Cardiac muscle cell (in vitro differentiated cells and primary cell): Measurements from ENCODE around the gene DRG2. TPM values are rescaled to one million over a fixed set of nuclear protein-coding genes. Genes with fewer than 3 reads are reported as not detected.

Source experiments
- DNase-seq, 2 donors: peaks; one replicate each; pipeline versions ENCODE4 v3.0.0 to v3.0.0-alpha.2; 2010 to 2017; ENCODE audit warnings: low read depth in 1 of 2, low spot score in 1 of 2
- H3K27ac ChIP-seq: fragments of 200-600 bp; sonication (generic); 2 replicates; pipeline ENCODE4 v1.5.1; 2016
- H3K27me3 ChIP-seq: fragments of 200-600 bp; sonication (generic); 2 replicates; pipeline ENCODE4 v1.6.0; 2016; ENCODE audit warnings: control low read depth
- H3K36me3 ChIP-seq: fragments of 200-600 bp; sonication (generic); 2 replicates; pipeline ENCODE4 v1.5.1; 2016; ENCODE audit warnings: control low read depth
- H3K4me1 ChIP-seq: fragments of 200-600 bp; sonication (generic); 2 replicates; pipeline ENCODE4 v1.8.1; 2017; ENCODE audit warnings: low read depth, mild to moderate bottlenecking, mixed run types
- H3K4me3 ChIP-seq: fragments of 200-600 bp; sonication (generic); 2 replicates; pipeline ENCODE4 v1.5.1; 2016; ENCODE audit warnings: mild to moderate bottlenecking
- H3K9me3 ChIP-seq: fragments of 200-600 bp; sonication (generic); 2 replicates; pipeline ENCODE4 v1.5.1; 2017; ENCODE audit warnings: low read depth, mild to moderate bottlenecking, control low read depth
- polyA plus RNA-seq: library from polyadenylated mRNA; unstranded; fragments of >200 nt; fragmentation: Nextera tagmentation; extraction: Ambion mirVana; gene quantifications from 2 replicates; pipeline ENCODE4 v1.2.1, GENCODE V29; 2016
- total RNA-seq: library from RNA; depleted of rRNA; stranded (reverse); fragments of >200 nt; gene quantifications from 2 replicates; pipeline ENCODE4 v1.2.3, GENCODE V29; 2016
- TF ChIP-seq, protein P1 (sequence below): IDR thresholded peaks from 2 replicates; pipeline ENCODE4 v1.5.1; 2012; ENCODE audit warnings: low read depth, mild to moderate bottlenecking, low read length

The DRG2 gene, protein sequence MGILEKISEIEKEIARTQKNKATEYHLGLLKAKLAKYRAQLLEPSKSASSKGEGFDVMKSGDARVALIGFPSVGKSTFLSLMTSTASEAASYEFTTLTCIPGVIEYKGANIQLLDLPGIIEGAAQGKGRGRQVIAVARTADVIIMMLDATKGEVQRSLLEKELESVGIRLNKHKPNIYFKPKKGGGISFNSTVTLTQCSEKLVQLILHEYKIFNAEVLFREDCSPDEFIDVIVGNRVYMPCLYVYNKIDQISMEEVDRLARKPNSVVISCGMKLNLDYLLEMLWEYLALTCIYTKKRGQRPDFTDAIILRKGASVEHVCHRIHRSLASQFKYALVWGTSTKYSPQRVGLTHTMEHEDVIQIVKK
- 48.1 and 49.5 TPM in 2 replicates for total RNA-seq
- 44.8 and 49.7 TPM in 2 replicates for polyA plus RNA-seq

DNA sequence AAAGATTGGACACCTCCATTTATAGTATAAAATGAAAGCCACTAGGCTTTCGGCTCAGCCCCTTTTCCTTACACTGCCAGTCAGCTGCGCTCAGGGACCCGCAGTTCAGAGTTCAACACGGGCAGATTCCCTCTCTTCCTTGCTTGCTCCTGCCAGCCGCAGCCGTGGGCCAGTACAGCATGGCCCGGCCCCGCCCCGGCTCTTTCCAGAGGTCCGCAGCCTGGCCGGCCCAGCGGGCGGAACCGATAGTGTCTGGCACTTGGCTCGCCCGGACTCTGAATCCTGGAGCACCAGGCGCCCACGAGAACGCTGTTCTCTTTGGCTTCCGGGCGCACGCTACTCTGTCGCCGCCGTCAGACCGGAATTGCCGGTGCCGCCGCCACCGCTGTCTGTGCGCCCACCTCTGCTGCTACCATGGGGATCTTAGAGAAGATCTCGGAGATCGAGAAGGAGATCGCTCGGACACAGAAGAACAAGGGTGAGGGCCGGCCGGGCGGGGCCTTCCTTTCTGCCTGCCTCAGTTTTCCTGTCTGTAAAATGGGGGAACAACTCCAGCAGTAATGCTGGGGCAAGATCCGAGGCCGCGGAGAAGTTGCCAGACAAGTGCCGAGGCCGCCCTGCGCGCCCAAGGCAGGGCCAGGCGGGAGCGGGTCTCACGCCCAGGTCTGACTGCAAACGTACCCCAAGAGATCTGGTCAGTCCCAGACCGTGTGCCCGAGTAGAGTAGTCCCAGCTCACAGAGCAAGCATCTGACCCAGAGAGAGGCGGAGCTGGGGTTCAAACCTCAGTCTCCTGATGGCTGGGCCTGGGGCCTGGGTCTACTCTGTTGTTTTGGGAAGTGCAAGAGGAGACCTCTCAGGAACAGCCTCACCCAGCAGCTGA lies at the start of gene DRG2:
Gene DRG2, plus strand, starts transcription at position 339 of the 882 bp plus-strand sequence. Its CDS starts 76 bp downstream, at position 415.
- H3K36me3 ChIP-seq = no peaks in the 10 kb centered on the region
- H3K4me1 ChIP-seq = peaks cover 3% of the 10 kb centered on the region
- H3K4me3 ChIP-seq = peak within 1 kb of the TSS; percentile 70
- H3K27me3 ChIP-seq = no peaks in the 10 kb centered on the region
- peak; percentile 95 to 96 for DNase-seq
- TF ChIP-seq, protein P1, sequence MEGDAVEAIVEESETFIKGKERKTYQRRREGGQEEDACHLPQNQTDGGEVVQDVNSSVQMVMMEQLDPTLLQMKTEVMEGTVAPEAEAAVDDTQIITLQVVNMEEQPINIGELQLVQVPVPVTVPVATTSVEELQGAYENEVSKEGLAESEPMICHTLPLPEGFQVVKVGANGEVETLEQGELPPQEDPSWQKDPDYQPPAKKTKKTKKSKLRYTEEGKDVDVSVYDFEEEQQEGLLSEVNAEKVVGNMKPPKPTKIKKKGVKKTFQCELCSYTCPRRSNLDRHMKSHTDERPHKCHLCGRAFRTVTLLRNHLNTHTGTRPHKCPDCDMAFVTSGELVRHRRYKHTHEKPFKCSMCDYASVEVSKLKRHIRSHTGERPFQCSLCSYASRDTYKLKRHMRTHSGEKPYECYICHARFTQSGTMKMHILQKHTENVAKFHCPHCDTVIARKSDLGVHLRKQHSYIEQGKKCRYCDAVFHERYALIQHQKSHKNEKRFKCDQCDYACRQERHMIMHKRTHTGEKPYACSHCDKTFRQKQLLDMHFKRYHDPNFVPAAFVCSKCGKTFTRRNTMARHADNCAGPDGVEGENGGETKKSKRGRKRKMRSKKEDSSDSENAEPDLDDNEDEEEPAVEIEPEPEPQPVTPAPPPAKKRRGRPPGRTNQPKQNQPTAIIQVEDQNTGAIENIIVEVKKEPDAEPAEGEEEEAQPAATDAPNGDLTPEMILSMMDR = no peak
- H3K27ac ChIP-seq = peak within 1 kb of the TSS; percentile 81
- H3K9me3 ChIP-seq = no peaks in the 10 kb centered on the region

DNA sequence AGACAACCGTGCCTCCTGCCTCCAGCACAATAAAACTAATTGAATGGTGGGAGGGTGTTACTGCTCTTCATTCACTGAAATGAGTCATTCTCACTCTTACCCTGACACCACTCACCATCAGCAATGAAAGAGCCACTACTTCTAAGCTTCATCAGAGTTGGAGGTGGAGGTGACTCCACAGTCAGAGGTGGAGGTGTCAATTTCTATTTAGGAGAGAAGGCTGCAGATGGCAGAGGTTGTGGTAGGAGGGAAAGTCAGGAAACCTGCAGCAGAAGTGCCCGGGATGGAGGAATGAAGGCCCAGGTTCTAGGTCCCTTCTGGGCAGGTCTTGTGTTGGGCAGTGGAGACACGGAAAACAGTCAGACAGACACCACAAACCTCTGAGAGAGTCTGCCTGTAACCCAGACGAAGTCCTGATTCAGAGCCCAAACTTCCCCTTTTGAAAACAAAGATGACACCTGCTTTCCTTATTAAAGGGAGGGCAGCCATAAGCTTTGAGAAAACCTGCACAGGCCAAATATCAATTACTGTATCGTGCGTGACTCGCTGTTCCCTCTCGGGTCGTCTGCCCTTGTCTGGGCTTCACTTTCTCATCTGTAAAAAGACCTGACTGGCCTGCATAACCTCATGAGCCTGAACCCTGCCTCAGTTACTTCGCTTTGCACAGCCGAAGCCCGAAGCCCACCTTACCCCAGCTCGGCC lies 49.4 kb upstream of the DRG2 start:
- peak overlapping the region; percentile 77 for H3K4me3 ChIP-seq
- DNase-seq = no peak

DNA sequence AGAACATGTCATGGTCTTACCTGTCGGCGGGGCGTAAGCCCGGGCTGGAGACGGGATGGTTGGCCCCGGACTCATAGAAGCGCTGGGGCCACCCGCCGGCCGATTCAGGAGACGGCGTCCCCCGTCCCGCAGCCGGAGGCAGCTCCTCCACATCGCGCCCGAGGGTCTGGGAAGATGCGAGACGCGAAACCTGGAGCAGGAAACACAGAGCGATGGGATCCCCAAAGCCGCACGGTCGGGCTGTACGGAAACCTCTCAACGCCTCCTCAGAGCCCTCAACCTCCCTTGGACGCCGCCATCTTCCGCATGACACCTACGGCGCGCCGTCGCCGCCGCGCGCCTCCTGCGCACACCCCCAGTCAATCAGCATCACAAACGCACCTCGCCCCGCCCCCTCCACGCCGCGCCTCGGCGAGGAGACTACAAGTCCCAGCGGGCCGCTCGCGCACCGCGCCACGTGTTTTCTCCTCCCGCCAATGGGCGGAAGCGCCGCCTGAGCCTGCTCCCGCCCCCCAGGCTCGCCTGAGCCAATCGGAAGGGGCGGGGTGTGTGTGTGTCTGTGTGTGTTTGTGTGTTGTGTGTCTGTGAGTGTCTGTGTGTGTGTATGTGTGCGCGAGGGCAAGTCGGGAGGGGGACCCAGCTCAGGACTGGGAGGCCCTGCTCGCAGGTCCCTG lies 48.8 kb upstream of the DRG2 start, which contains the start of the genes ATPAF2 and GID4:
Gene ATPAF2, minus strand, starts transcription at position 308 of the 674 bp plus-strand sequence. Its CDS starts 155 bp downstream, at position 153.
Gene GID4, plus strand, starts transcription at position 548 of the 674 bp plus-strand sequence. Its CDS starts 57 bp downstream, at position 605.
- peak within 1 kb of the TSS; percentile 2 for H3K27ac ChIP-seq

More for the DNA sequence above, 49.4 kb upstream of the DRG2 start:
- TF ChIP-seq, protein P1 = no peak
- no peaks in the 10 kb centered on the region for H3K36me3 ChIP-seq
- peaks cover 12% of the 10 kb centered on the region for H3K4me1 ChIP-seq
- H3K9me3 ChIP-seq = no peaks in the 10 kb centered on the region
- H3K27ac ChIP-seq = no peak overlapping the region
- no peaks in the 10 kb centered on the region for H3K27me3 ChIP-seq

DNA sequence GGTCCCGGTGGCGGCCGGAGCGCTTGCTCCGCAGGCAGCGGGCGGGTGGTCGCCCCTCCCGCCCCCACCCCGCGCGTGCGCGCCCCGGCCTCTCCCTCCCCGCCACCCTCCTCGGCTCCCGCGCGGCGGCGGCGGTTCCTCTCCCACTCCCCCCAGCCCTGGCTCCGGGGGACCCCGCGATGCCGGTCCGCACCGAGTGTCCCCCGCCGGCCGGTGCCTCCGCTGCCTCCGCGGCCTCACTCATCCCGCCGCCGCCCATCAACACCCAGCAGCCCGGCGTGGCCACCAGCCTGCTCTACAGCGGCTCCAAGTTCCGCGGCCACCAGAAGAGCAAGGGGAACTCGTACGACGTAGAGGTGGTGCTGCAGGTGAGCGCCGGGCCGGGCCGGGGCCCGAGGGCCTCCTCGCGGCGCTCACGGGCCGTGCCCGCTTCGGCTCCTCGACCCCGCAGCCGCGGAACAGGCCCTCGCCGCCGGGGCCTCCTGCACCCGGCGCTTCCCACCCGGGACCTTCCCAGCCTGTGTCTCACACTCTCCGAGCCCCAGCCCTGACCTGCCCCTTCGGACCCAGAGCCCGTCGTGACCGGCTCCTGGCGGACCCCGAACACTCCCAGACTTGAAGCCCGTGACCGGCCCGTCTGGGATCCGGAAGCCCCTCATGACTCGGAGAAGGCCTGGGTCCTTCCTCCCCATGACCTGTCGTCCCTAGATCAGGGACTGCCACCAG lies 48.0 kb upstream of the DRG2 start:
- Histone ChIP-seq H3K27ac (peak overlapping the region; percentile 2), H3K9me3 (no peaks in the 10 kb centered on the region), H3K27me3 (no peaks in the 10 kb centered on the region), H3K36me3 (no peaks in the 10 kb centered on the region), H3K4me1 (peaks cover 12% of the 10 kb centered on the region), H3K4me3 (peak overlapping the region; percentile 77)
- TF ChIP-seq, protein P1 = no peak
- peak; percentile 25 to 68 for DNase-seq

More for the DNA sequence above, 48.8 kb upstream of the DRG2 start, which contains the start of the genes ATPAF2 and GID4:
- Histone ChIP-seq H3K9me3 (no peaks in the 10 kb centered on the region), H3K27me3 (no peaks in the 10 kb centered on the region), H3K4me3 (peak within 1 kb of the TSS; percentile 77), H3K36me3 (no peaks in the 10 kb centered on the region), H3K4me1 (peaks cover 12% of the 10 kb centered on the region)
- TF ChIP-seq, protein P1 = no peak
- peak; percentile 100 for DNase-seq
